ENCODE results near the gene ITPRID1.

DNA sequence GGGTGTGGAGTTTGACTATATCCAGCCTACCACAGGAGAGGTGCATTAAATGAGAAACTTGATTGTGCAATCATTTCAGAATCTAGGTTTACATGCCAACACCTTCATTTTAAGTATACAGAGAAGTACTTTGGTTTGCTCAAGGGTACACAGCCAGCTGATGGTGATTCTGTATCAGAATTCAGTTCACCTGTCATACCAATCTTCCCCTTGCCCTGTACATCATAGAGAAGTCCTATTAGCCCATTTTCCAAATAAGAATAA, 138.1 kb downstream of the ITPRID1 start:
- TF ChIP-seq, protein P1, sequence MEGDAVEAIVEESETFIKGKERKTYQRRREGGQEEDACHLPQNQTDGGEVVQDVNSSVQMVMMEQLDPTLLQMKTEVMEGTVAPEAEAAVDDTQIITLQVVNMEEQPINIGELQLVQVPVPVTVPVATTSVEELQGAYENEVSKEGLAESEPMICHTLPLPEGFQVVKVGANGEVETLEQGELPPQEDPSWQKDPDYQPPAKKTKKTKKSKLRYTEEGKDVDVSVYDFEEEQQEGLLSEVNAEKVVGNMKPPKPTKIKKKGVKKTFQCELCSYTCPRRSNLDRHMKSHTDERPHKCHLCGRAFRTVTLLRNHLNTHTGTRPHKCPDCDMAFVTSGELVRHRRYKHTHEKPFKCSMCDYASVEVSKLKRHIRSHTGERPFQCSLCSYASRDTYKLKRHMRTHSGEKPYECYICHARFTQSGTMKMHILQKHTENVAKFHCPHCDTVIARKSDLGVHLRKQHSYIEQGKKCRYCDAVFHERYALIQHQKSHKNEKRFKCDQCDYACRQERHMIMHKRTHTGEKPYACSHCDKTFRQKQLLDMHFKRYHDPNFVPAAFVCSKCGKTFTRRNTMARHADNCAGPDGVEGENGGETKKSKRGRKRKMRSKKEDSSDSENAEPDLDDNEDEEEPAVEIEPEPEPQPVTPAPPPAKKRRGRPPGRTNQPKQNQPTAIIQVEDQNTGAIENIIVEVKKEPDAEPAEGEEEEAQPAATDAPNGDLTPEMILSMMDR (IDR thresholded peaks at IDR 0.05 in 4 of 5, conservative IDR thresholded peaks at IDR 0.05 in 1 of 5), result no peak
- no peak for TF ChIP-seq POLR2A (IDR thresholded peaks at IDR 0.05)

All from gastrocnemius medialis (tissue), 4 donors.